ENCODE measurements around the gene NPPA.

NPPA gene

GRCh38 chr1:11857164-11857851 lies 9.7 kb upstream of the NPPA start:
- no peak for TF ChIP-seq CTCF (IDR thresholded peaks at IDR 0.05; ENCODE audit: insufficient read depth, low read depth, low read length, missing control alignments)
- no peak for DNase-seq (ENCODE audit: low read depth)
- no peak overlapping the region for H3K4me3 ChIP-seq (ENCODE audit: low read depth, low read length)

DNA sequence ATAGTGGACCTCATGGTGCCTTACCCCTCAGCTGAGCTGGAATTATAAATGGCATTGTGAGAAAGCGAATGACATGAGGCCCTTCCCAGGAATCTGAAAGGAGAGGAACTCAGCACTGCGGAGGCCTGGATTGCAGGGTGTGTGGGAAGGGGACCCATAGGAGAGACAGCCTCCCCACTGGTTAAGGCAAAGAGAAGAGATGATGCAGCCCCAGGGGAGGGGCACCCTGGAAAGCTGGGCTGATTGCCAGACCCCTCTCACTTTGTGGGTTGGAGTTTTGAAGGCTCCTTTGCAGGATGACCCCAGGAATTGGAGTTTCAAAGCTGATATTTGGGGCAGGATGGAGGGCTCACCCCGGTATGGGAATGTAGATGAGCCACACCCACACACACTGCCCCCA lies 9.1 kb upstream of the NPPA start:
- no peak for DNase-seq (ENCODE audit: low read depth)
- H3K4me3 ChIP-seq (ENCODE audit: low read depth, low read length): no peak overlapping the region
- no peak for TF ChIP-seq CTCF (IDR thresholded peaks at IDR 0.05; ENCODE audit: insufficient read depth, low read depth, low read length, missing control alignments)

DNA sequence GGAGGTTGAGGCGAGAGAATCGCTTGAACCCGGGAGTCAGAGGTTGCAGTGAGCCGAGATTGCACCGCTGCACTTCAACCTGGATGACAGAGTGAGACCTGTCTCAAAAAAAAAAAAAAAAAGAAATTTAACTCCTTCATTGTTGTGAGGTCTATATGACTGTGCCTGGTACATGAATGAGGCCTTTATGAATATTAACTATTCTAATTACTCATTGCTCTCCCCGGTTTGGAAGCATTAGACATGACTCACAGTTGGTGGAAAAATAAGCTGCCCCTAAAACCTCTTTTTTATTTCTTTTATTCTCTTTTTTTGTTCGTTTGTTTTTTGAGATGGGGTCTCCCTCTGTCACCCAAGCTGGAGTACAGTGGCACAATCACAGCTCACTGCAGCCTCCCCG lies 7.8 kb upstream of the NPPA start:
- H3K4me3 ChIP-seq (ENCODE audit: low read depth, low read length): no peak overlapping the region
- no peak for DNase-seq (ENCODE audit: low read depth)
- TF ChIP-seq CTCF (IDR thresholded peaks at IDR 0.05; ENCODE audit: insufficient read depth, low read depth, low read length, missing control alignments): no peak

DNA sequence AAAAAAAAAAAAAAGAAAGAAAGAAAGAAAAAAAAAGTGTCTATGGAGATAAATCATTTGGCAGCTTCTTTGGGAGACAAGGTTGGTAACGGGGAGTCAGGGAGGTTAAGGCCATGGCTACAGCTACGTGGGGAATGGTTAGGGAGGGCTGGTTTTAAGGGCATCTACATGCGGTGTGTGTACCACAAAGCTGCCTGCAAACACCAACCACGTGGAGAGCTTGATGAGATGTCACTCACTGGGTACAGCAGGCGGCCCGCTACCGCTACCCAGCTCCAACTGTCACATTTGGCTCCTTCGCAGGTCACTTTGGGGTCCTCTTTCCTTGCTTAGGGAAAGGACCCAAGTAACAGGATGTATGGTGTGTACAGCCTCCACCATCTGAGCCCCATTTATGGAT lies 6.9 kb upstream of the NPPA start:
- no peak overlapping the region for H3K4me3 ChIP-seq (ENCODE audit: low read depth, low read length)
- no peak for TF ChIP-seq CTCF (IDR thresholded peaks at IDR 0.05; ENCODE audit: insufficient read depth, low read depth, low read length, missing control alignments)
- DNase-seq (ENCODE audit: low read depth): no peak

GRCh38 chr1:11851180-11851579 lies 3.6 kb upstream of the NPPA start:
- no peak for TF ChIP-seq CTCF (IDR thresholded peaks at IDR 0.05; ENCODE audit: insufficient read depth, low read depth, low read length, missing control alignments)
- H3K4me3 ChIP-seq (ENCODE audit: low read depth, low read length): no peak overlapping the region
- no peak for DNase-seq (ENCODE audit: low read depth)

GRCh38 chr1:11850156-11850555 lies 2.6 kb upstream of the NPPA start:
- DNase-seq (ENCODE audit: low read depth): no peak
- H3K4me3 ChIP-seq (ENCODE audit: low read depth, low read length): no peak overlapping the region
- no peak for TF ChIP-seq CTCF (IDR thresholded peaks at IDR 0.05; ENCODE audit: insufficient read depth, low read depth, low read length, missing control alignments)

DNA sequence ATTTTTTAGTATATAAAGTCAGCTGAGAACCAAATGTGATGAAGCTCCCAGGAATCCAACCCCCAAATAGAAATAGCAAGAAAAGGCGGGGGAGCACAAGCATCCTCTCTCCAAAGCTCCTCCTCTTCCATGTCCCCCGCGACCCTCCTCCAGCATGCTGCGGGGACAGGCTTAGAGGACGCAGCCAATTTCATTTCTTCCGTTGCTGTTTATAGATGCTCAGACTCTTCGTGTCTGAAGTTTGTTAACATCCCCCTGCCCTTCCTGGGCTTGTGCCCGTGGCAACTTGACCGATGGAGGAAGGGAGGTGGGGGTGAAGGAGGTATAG lies 754 bp upstream of the NPPA start:
- no peak for TF ChIP-seq CTCF (IDR thresholded peaks at IDR 0.05; ENCODE audit: insufficient read depth, low read depth, low read length, missing control alignments)
- DNase-seq (ENCODE audit: low read depth): no peak
- H3K4me3 ChIP-seq (ENCODE audit: low read depth, low read length): no peak overlapping the region

Data from GM12865 (cell line).